Measurements from ENCODE around the gene RNF31.
A peak's percentile ranks its signal among the peaks of the same experiment; 100 is the strongest.

RNF31 gene

DNA sequence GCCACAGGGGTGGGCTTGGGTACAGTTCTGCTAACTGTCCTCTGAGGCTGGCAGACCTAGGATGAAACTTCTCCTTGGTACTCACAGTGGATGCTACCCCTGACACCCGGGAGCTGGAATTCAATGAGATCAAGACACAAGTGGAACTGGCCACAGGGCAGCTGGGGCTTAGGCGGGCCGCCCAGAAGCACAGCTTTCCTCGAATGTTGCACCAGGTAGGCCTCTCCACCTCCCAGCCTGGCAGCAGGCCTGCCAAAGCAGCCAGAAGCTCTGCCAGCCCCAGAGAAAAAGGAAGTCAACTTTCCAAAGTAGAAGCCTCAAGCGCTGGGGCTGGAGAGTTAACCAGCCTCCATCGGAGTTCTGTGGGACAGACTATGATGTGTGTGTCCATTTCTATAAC is 30.1 kb upstream of the RNF31 start:
- FAIRE-seq, result no peak

DNA sequence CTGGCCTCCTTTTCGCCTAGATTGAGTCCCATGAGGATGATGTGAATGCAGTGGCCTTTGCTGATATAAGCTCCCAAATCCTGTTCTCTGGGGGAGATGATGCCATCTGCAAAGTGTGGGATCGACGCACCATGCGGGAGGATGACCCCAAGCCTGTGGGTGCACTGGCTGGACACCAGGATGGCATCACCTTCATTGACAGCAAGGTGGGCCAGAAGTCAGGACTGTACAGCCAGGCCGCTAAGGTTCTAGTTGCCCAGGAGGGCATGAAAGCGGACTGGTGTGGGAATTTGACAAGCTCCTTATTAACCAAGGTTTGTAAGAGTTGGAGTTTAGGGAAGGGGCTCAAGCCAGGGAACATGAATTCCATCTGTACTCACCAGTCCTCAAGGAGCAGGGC is 27.6 kb upstream of the RNF31 start:
- no peak for FAIRE-seq

DNA sequence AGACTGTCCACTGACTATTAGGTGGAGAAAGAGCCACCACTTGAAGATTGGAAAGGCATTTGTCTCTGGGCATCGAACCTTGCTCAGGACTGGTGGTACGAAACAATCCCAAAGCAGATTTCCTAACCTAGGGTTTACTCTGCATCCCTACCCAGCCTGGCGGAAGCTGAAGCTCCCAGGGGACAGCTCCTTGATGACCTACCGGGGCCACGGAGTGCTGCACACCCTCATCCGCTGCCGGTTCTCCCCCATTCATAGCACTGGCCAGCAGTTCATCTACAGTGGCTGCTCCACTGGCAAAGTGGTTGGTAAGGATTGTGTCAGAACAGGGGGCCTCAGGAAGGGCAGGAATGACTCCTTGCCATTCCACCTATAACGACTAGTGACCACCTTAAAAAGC is 26.1 kb upstream of the RNF31 start:
- FAIRE-seq, result no peak

DNA sequence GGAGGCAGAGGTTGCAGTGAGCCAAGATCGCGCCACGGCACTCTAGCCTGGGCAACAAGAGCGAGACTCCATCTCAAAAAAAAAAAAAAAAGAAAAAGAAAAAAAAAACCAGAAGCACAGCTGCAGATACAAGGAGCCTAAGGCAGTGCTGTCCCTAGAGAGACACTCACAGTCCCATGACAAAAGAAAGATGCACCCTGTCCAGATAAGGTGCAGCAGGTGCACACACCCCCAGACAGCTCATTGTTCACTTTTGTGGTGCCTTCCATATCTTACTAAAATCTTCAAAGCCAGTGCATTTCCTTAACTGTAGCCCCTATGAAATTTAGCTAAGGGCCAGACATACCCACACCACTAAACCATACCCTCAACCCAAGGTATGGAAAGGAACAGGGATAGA is 24.9 kb upstream of the RNF31 start:
- no peak for FAIRE-seq

DNA sequence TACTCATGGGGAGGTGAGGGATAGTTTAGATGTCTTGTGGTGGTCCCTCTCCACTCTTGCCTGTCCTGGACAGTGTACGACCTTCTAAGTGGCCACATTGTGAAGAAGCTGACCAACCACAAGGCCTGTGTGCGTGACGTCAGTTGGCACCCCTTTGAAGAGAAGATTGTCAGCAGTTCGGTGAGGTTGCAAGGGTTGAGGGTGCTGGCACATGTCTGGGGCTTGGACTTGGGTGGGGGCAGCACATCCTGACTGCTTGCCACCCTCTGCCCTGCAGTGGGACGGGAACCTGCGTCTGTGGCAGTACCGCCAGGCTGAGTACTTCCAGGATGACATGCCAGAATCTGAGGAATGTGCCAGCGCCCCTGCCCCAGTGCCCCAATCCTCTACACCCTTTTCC is 24.4 kb upstream of the RNF31 start:
- no peak for FAIRE-seq

DNA sequence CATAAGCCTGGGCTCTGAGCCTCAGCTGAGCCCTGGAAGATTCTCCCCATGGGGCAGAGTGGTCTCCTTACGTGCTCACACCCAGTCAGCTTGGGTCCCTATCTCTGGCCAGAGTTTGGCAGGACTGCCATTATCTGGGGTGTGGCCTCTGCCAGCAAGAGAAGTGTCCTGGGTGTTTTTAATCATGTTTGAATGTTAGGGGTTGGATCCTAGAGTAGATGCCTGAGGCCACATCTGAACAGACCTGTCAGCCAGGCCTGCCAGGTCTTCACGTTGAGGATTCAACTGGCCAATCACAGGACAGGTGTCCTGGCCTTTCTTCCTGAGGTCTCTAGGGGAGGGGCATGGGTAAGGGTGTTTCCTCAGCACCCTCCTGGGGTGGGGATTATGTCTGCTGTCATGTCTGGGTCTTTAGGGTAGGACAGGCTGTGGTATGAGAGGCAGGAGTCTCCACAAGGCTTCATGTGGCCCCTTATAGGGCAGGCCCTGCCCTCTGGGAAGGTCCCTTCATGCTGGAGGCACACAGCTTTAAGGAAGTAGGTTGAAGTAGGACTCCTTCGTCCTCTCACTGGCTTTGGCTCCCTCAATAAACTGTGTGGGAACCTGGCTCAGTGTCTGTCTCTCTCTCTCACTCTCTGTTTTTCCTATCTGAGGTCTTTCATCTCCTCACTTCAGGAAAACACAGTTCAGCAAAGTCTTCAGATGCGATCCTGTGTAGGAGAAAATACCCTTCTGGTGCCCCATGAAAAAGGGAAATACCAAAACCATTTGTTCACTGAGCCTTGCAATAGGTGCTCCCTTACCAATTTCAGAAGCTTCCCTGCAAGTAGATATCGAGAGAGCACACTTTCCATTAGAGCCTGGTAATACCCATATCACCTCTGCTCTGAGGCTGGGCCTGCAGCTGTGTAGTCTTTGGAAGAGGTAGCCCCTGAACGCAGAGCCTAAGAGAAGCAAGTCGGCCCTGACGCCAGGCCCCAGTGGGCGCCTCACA is 23.6 kb upstream of the RNF31 start:
- FAIRE-seq, result no peak

DNA sequence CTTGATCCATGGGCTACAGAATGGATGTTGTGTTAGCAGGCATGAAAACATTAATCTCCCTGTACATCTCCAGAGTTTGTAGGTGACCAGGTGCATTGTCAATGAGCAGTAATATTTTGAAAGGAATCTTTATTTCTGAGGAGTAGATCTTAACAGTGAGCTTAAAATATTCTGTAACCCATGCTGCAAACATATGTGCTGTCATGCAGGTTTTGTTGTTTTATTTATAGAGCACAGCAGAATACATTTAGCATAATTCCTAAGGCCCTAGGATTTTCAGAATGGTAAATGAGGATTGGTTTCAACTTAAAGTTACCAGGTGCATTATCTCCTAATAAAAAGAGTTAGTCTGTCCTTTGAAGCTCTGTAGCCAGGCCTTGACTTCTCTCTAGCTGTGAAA is 20.4 kb upstream of the RNF31 start:
- no peak for FAIRE-seq

DNA sequence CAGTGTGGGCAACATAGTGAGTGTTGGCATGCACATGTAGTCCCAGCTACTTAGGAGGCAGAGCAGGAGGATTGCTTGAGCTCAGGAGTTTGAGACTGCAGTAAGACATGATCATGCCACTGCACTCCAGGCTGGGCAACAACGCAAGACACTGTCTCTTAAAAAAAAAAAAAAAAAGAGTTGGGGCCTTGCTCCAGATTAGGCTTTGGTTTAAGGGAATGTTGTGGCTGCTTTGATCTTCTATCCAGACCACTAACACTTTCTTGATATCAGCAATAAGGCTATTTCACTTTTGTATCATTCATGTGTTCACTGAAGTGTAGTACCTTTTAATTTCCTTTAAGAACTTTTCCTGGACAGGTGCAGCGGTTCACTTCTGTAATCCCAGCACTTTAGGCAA is 19.6 kb upstream of the RNF31 start:
- no peak for FAIRE-seq

DNA sequence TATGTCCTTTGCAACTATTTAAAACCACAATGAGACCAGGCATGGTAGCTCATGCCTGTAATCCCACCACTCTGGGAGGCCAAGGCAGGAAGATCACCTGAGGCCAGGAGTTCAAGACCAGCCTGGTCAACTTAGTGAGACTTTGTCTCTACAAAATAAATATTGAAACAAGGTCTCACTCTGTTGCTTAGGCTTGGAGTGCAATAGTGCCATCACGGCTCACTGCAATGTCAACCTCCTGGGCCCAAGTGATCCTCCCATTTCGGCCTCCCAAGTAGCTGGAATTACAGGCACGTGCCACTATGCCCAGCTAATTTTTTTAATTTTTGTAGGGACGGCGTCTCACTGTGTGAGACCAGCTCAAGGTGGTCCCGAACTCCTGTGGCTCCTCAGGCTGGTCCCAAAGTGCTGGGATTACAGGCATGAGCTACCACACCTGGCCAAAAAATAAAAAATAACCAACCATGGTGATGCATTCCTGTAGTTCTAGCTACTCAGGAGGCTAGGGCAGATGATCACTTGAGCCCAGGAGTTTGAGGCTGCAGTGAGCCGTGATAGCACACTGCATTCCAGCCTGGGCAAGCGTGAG is 17.8 kb upstream of the RNF31 start:
- no peak for FAIRE-seq

DNA sequence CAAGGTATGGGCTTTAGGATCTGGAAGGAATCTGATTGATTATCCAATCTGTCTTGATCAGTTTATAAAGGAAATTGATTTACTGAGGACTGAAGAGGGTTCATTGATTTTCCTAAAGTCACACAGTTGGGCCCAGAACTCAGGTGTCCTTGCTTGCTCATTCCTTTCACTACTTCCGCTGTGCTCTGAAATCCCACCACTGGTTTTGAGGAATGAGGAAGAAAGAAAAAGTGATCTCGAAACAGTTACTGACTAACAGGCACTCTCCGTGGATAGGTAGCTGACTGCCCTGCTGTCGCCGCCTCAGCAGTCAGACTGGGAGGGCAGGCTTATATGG is 16.9 kb upstream of the RNF31 start, which contains the start of gene FITM1:
Gene FITM1, plus strand, starts transcription at position 280 of the 337 bp plus-strand sequence. CDS start 905 bp downstream, outside the sequence.
- FAIRE-seq, result no peak

DNA sequence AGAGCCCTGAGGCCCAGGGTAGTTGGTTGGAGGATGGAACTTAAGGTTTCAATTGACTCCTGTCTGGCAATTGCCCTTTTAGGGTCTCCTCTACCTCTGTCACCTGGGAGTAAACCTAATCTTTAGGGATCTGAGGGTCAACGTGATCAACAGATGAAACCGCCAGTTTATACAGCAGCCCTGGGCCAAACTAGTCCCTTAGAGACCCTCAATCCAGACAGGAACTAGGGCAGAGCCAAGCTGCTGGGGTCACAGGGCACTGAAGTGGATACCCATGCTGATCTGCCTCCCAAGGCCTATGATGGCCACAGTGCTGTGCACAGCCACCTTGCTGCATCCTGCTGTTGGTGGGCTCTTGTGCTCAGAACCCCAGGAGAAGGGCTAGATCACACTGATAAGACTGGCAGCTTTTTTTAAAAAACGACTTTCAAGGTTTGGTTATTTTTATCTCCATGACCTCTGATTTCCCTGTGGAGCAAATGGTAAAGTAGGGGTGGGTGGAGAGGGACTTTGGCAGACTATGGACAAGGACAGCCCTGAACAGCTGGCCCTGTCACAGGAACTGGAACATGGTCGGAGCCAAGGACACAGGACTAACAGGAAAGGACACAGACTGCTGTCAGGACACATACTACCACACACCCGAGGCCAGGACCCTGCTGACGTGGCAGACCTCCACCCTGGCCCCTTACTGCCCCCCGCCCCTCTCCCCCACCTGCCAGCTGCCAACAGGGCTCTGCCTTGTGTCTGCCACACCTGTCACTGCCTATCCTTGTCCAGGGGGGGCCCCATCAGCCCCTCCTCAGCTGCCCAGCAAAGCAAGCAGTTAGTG is 16.4 kb upstream of the RNF31 start:
- no peak for FAIRE-seq

DNA sequence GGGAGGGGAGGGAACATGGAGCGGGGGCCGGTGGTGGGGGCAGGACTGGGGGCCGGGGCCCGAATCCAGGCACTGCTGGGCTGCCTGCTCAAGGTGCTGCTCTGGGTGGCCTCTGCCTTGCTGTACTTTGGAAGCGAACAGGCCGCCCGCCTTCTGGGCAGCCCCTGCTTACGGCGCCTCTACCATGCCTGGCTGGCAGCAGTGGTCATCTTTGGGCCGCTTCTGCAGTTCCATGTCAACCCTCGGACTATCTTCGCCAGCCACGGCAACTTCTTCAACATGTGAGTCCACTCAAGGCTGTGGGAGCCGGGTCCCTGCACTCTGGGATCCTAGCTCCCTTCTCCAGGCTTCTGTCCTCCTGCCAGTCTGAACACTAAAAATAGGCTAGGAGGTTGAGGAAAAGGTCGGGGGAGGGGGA is 15.7 kb upstream of the RNF31 start:
- no peak for FAIRE-seq

DNA sequence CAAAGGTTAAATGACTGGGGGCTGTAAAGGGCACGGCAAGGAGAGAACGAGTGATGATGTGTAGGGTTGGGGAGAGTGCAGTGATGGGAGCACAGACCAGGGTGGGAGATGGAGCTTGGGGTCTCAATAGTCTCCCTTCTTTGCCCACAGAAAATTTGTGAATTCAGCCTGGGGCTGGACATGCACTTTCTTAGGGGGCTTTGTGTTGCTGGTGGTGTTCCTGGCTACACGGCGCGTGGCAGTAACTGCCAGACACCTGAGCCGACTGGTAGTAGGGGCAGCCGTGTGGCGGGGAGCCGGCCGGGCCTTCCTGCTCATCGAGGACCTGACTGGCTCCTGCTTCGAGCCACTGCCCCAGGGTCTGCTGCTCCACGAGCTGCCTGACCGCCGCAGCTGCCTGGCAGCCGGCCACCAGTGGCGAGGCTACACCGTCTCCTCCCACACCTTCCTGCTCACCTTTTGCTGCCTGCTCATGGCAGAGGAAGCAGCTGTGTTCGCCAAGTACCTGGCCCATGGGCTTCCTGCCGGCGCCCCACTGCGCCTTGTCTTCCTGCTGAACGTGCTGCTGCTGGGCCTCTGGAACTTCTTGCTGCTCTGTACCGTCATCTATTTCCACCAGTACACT is 15.1 kb upstream of the RNF31 start:
- FAIRE-seq, result no peak

DNA sequence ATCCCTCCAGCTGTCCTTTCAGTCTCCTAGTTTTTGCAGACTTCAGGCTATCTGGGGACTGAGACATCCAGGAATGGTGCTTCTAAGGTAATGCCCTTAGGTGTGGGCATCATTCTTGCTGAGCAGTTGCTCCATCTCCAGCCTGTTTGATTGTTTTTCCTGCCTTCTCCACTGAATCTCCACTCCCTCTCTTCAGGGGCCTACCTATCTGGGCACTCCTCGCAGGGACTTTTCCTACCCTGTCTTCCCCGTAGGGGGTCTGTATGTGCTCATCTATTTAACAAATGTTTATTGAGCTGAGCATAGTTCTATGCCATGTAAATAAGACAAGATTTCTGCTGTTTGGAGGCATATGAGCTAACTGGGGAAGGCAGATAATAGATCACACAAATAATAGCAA is 14.3 kb upstream of the RNF31 start:
- FAIRE-seq, result no peak

DNA sequence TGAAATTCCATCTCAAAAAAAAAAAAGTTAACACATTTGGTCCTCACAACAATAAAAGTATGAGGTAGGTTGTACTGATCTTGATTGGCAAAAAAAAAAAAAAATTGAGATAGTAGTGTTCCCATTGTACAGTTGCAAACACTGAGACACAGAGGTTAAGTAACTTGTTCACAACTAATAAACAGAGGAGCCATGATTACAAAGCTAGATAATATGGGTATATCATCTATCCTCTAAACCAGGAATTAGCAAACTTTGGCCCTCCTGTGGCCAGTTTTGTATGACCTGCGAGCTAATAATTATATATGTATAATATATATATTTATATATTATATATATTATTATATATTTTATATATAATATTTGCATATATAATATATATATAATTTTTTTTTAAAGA is 13.6 kb upstream of the RNF31 start:
- FAIRE-seq, result peak; percentile 23

DNA sequence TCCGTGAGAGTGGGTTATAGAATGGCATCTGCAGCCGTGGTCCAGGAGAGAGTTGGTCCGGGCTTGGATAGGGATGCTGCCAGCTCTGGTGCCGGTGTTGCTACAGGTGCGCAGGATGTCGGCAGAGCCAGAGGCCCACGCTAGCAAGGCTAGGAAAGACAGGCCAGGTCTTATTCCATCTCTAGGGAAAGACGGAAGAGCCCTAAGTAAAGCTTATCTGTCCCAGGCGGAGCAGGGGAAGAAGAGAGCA is 11.8 kb upstream of the RNF31 start:
- FAIRE-seq, result no peak

DNA sequence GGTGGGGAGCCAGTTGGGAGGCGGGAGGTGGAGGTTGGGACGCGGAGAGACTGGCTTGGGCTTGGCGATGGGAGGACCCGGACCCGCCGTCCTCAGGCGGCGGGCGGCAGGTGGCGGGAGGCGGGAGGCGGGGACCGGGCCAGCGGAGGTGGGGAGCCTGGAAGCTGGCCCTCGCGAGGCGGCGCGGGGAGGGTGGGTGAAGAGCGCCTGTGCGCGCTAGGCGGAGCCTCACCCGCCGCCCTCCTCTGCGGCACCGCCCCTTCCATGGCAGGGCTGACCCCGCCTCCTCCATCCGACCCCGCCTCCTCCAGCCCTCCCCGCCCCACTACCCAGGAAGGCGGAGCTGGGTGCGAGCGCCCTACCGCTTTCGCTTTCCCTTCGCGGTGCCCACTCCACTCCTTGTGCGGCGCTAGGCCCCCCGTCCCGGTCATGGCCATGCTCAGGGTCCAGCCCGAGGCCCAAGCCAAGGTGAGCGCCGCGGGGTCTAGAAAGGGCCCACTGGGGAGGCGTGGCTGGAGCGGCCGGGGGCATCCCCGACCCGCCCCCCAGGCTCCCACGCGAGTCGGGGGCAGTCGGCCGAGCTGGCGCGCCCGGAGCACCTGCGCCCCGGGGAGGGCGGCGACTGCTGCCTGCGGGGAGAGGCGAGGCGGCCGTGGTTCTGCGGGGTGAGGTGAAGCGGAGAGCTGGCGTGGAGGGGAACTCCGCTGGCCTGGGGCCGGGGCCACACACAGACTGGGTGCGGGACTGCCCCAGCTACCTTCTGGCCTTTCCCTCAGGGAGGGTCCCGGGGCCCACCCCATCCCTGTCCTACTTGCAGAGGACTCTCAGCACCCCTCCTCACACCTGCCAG is 11.2 kb upstream of the RNF31 start, which contains the start of gene PSME1:
Gene PSME1, plus strand, starts transcription at position 361 of the 850 bp plus-strand sequence. Its CDS starts 69 bp downstream, at position 430.
- no peak for FAIRE-seq

DNA sequence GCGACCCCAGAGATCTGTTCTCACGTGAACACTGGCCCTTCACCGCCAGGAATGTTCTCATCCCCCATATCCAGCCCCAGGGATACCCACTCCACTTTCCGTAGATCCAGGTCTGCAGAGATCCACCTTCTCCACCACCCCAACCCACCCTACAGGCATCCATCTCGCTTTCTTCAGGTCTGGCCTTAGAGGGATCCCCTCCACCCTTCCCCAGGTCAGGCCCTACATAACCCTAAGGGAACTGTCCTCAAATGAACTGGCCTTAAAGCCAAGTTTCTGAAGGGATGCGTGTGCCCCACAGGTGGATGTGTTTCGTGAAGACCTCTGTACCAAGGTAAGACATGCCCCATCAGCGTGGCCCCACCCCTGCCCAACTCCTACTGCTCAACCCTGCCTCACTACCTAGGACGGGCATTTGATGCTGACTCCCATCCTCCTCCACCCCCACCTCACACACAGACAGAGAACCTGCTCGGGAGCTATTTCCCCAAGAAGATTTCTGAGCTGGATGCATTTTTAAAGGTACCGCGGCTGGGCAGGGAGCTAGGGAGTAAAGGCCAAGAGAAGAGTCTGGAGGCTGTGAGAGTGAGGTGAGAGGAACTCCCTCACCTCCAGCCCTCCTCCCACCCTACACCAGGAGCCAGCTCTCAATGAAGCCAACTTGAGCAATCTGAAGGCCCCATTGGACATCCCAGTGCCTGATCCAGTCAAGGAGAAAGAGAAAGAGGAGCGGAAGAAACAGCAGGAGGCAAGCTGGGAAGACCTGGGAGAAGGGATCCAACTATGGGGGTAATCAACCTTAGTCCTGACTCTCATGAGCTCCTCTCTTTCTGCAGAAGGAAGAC is 10.4 kb upstream of the RNF31 start:
- FAIRE-seq, result no peak

DNA sequence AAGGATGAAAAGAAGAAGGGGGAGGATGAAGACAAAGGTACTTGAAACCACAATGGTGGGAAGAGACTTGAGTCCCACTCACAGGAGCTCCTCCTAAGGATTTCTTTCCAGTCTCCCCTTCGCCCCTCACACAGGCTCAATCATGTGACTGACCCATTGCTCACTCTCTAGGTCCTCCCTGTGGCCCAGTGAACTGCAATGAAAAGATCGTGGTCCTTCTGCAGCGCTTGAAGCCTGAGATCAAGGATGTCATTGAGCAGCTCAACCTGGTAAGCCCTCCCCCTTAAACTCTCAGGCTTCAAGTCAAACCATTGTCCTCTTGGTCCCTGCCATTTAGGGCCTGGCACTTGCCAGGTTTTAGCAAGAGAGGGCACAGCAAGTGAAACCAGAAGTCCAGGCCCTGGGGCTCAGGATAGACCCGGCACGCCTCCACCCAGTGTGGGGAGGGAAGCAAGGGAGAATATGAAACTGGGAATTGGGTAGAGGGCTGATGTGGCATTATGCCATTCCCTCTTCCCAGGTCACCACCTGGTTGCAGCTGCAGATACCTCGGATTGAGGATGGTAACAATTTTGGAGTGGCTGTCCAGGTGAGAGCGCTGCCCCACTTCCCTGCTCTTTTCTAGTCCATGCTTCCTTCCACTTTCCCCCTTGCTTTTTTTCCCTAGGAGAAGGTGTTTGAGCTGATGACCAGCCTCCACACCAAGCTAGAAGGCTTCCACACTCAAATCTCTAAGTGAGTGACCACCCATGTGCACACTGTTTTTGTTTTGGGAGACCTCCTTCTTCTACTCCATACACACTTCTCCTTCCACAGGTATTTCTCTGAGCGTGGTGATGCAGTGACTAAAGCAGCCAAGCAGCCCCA is 9.5 kb upstream of the RNF31 start:
- no peak for FAIRE-seq

Measured in A204.1 (cell line).